ENCODE data around the gene STIL. TPM values are rescaled to one million over a fixed set of nuclear protein-coding genes. Genes with fewer than 3 reads are reported as not detected.

STIL gene
- 27.0 and 27.8 TPM in 2 replicates for total RNA-seq
- long read RNA-seq, partial matches to known transcripts, result 23 of 43 reads
- long read RNA-seq, other reads (novel, unspliced or antisense), result 20 of 43 reads

DNA sequence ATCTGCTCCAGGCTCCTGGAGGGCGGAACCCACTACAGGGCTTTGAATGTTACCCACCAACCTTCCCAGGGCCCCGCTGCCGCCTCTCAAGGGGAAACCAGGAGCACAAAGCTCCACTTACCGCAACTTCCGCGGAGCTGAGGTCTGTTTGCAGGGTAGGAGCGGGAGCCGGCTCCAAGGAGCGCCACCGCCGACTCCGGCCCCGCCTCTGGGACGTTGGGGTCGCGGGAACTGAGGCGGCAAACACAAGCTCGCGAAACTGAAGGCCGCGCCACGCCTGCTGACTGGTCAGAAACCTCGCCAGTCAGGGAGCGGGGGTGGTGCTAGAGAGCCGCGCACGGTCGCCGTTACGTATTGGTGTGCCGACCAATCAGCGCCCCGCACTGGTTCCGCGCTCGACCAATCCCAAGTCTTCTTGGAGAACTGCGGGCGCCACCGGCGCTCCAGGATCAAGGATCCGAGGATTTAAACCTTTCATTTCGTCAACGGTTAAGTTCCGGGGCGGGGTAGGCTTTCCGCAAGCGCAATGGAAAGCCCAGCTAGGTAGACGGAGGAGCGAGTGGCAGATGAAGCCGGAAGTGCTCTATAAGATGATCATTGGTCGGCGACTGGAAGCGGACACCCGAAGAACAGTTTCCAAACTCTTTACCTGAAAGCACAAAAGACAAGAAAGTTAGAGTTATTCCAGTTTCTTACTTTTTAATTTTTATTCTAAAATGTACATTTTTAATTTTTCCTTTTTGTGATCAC, at the start of gene STIL:
STIL (minus strand) TSS at position 233 of the 750 bp plus-strand sequence. CDS start 3,828 bp downstream, outside the sequence.
- Mint-ChIP-seq H3K4me3 (peak within 1 kb of the TSS; percentile 91), H3K4me1 (peaks cover 18% of the 10 kb centered on the region), H3K36me3 (ENCODE audit: low read depth) (no peaks in the 10 kb centered on the region), H3K9me3 (no peaks in the 10 kb centered on the region), H3K27me3 (ENCODE audit: low read depth) (no peaks in the 10 kb centered on the region), H3K27ac (ENCODE audit: unreplicated experiment) (peak within 1 kb of the TSS; percentile 98)
- TF ChIP-seq, protein P1, sequence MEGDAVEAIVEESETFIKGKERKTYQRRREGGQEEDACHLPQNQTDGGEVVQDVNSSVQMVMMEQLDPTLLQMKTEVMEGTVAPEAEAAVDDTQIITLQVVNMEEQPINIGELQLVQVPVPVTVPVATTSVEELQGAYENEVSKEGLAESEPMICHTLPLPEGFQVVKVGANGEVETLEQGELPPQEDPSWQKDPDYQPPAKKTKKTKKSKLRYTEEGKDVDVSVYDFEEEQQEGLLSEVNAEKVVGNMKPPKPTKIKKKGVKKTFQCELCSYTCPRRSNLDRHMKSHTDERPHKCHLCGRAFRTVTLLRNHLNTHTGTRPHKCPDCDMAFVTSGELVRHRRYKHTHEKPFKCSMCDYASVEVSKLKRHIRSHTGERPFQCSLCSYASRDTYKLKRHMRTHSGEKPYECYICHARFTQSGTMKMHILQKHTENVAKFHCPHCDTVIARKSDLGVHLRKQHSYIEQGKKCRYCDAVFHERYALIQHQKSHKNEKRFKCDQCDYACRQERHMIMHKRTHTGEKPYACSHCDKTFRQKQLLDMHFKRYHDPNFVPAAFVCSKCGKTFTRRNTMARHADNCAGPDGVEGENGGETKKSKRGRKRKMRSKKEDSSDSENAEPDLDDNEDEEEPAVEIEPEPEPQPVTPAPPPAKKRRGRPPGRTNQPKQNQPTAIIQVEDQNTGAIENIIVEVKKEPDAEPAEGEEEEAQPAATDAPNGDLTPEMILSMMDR (conservative IDR thresholded peaks at IDR 0.05), result no peak
- DNase-seq (ENCODE audit: low read depth, low spot score), result peak; percentile 96

DNA sequence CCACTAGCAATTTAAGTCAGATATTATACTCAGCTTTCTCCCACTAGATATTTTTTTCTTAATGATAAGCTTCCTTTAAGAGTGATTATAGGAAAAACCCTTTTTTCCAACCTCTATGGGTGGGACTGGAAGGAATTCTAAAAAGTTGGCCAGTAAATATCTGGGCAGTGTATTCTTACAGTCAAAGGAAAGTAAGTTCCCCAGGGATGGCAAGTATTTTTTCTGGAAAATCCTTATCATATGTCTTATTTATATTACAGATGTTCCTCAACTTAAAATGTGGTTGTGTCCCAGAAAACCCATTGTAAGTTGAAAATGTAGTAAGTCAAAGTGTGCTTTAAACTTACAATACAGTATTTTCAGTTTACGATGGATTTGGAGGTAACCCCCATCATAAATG, 48.9 kb upstream of the STIL start:
- Mint-ChIP-seq H3K9me3 (no peaks in the 10 kb centered on the region), H3K36me3 (ENCODE audit: low read depth) (no peaks in the 10 kb centered on the region), H3K27ac (ENCODE audit: unreplicated experiment) (no peak overlapping the region), H3K4me3 (no peak overlapping the region), H3K27me3 (ENCODE audit: low read depth) (no peaks in the 10 kb centered on the region), H3K4me1 (no peaks in the 10 kb centered on the region)
- TF ChIP-seq, protein P1 (conservative IDR thresholded peaks at IDR 0.05), result no peak
- DNase-seq (ENCODE audit: low read depth, low spot score), result no peak

DNA sequence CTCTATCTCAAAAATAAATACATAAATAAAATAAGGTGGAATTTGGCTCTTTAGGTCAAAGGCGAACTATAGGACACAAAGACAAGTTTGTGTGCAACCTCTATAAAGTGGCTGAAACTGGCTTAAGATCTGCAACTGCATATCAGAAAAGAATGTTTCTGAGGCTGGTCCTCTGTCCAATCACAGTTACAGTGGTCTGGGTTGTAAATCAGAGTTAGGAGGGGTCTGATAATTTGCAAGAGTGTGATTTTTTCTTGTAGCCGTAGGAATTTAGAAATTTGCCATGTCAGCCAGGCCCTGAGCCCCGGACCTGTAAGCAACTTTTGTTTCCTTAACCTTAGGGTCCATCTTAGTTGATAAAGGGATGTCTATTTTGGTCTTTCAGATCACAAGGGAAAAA, 47.4 kb upstream of the STIL start:
- no peaks in the 10 kb centered on the region for H3K27me3 Mint-ChIP-seq (ENCODE audit: low read depth)
- TF ChIP-seq, protein P1 (conservative IDR thresholded peaks at IDR 0.05), result no peak
- H3K9me3 Mint-ChIP-seq, result no peaks in the 10 kb centered on the region
- no peak overlapping the region for H3K27ac Mint-ChIP-seq (ENCODE audit: unreplicated experiment)
- no peak overlapping the region for H3K4me3 Mint-ChIP-seq
- no peaks in the 10 kb centered on the region for H3K4me1 Mint-ChIP-seq
- no peak for DNase-seq (ENCODE audit: low read depth, low spot score)
- no peaks in the 10 kb centered on the region for H3K36me3 Mint-ChIP-seq (ENCODE audit: low read depth)

DNA sequence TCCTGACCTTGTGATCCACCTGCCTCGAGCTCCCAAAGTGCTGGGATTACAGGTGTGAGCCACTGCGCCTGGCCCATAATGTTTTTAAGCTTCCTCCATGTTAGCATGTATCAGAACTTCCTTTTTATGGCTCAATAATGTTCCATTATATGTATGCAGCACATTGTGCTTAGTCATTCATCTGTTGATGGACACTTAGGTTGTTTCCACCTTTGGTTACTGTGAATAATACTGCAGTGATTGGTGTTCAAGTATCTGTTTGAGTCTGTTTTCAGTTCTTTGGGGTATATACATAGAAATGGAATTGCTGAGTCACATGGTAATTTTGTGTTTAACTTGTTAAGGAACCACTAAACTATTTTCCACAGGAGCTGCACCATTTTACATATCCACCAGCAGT, 37.4 kb upstream of the STIL start:
- no peak overlapping the region for H3K27ac Mint-ChIP-seq (ENCODE audit: unreplicated experiment)
- TF ChIP-seq, protein P1 (conservative IDR thresholded peaks at IDR 0.05), result no peak

DNA sequence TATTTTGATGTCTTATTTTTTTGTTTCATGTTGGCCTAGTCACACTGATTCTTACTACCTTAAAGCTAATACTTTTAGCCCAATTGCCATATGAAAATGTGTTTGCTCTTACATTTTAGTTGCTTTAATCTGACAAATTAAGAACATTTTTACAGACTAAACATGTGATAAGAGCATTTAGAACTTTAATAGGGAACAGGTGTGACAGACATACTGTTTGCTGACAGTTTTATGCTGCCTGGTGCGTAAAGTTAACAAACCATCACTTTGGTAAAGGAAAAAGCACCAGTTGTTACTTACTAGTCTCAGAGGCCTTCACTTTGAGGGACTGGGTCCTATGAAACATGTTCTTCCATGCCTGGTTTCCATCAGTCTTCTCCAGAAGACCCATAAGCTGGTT, 34.3 kb upstream of the STIL start:
- no peak overlapping the region for H3K4me3 Mint-ChIP-seq
- H3K4me1 Mint-ChIP-seq, result no peaks in the 10 kb centered on the region
- H3K27ac Mint-ChIP-seq (ENCODE audit: unreplicated experiment), result no peak overlapping the region
- TF ChIP-seq, protein P1 (conservative IDR thresholded peaks at IDR 0.05), result no peak
- H3K27me3 Mint-ChIP-seq (ENCODE audit: low read depth), result no peaks in the 10 kb centered on the region
- DNase-seq (ENCODE audit: low read depth, low spot score), result no peak
- no peaks in the 10 kb centered on the region for H3K9me3 Mint-ChIP-seq
- peaks cover 5% of the 10 kb centered on the region for H3K36me3 Mint-ChIP-seq (ENCODE audit: low read depth)

More for the DNA sequence above, 37.4 kb upstream of the STIL start:
- DNase-seq (ENCODE audit: low read depth, low spot score), result no peak
- H3K9me3 Mint-ChIP-seq, result no peaks in the 10 kb centered on the region
- peaks cover 3% of the 10 kb centered on the region for H3K4me1 Mint-ChIP-seq
- peaks cover 2% of the 10 kb centered on the region for H3K36me3 Mint-ChIP-seq (ENCODE audit: low read depth)
- no peak overlapping the region for H3K4me3 Mint-ChIP-seq
- H3K27me3 Mint-ChIP-seq (ENCODE audit: low read depth), result no peaks in the 10 kb centered on the region
